Gastrocnemius medialis (tissue), 4 donors: ENCODE measurements around the gene NFYA. TPM values are rescaled to one million over a fixed set of nuclear protein-coding genes. Genes with fewer than 3 reads are reported as not detected.

ENCODE experiments used
- ATAC-seq, 2 donors: fragments of 150-250 bp; one replicate each; pipeline ENCODE4 v1.9.1; 2016
- DNase-seq, 2 donors: peaks; one replicate each; pipeline ENCODE4 v3.0.0-alpha.2; 2019
- H3K27ac ChIP-seq, 4 donors: fragments of 200-600 bp; sonication (generic); 1 replicate in 1 of 4; 2 replicates in 3 of 4; pipeline ENCODE4 v1.5.1; 2016 to 2018; ENCODE audit warnings: mild to moderate bottlenecking in 2 of 4, moderate library complexity in 1 of 4
- H3K27me3 ChIP-seq, 3 donors: fragments of 200-600 bp; sonication (generic) in 2 of 3; 1 replicate in 1 of 3; 2 replicates in 2 of 3; pipeline versions ENCODE4 v1.5.1 to v1.6.0; 2016 to 2019; ENCODE audit warnings: mild to moderate bottlenecking in 1 of 3, moderate library complexity in 1 of 3
- H3K36me3 ChIP-seq, 2 donors: fragments of 200-600 bp; sonication (generic) in 1 of 2; one replicate each; pipeline ENCODE4 v1.5.1; 2017 to 2018
- H3K4me1 ChIP-seq, 2 donors: fragments of 200-600 bp; sonication (generic) in 1 of 2; one replicate each; pipeline ENCODE4 v1.5.1; 2016 to 2017; ENCODE audit warnings: mild to moderate bottlenecking in 2 of 2
- H3K4me3 ChIP-seq, 4 donors: fragments of 200-600 bp; sonication (generic) in 3 of 4; 1 replicate in 1 of 4; 2 replicates in 3 of 4; pipeline ENCODE4 v1.5.1; 2016 to 2019; ENCODE audit warnings: mild to moderate bottlenecking in 2 of 4
- H3K9me3 ChIP-seq, 3 donors: fragments of 200-600 bp; sonication (generic) in 2 of 3; 1 replicate in 1 of 3; 2 replicates in 2 of 3; pipeline ENCODE4 v1.5.1; 2016 to 2019
- POLR2A ChIP-seq, 2 donors: fragments of 450-650 bp; IDR thresholded peaks; one replicate each; pipeline ENCODE4 v1.6.1; 2017; ENCODE audit warnings: antibody characterized with exemption in 2 of 2, mild to moderate bottlenecking in 2 of 2, moderate library complexity in 2 of 2
- in situ Hi-C, 4 donors: fragments of 200-750 bp; cut with MboI; loops; one replicate each; pipeline versions ENCODE4 v1.15.0 to v1.8.0; 2017; ENCODE audit warnings: low sequenced_read_pairs in 4 of 4
- intact Hi-C: fragments of 100-400 bp; cut with DNase I; formaldehyde crosslinking; loops from one replicate; pipeline ENCODE4 v1.15.1; 2023; ENCODE audit warnings: low total_unique reads
- total RNA-seq, 4 donors: library from RNA; depleted of rRNA; stranded (reverse); fragments of >200 nt; gene quantifications; one replicate each; pipeline versions ENCODE4 v1.1.0 to v1.2.3, GENCODE V29; 2016
- TF ChIP-seq, protein P1 (sequence below), 5 experiments: fragments of 450-650 bp in 3 of 5; fragments of 200-600 bp in 2 of 5; sonication (generic) in 2 of 5; IDR thresholded peaks in 4 of 5; conservative IDR thresholded peaks in 1 of 5; 1 replicate in 4 of 5; 2 replicates in 1 of 5; pipeline ENCODE4 v1.5.1; 2016 to 2019; ENCODE audit warnings: antibody characterized with exemption in 5 of 5, mild to moderate bottlenecking in 3 of 5, moderate library complexity in 3 of 5

Gene NFYA
- total RNA-seq, 4 donors from 2014 or later = 7.2 to 11.6 (median 9.7) TPM

- Histone ChIP-seq H3K27ac (no peak overlapping the region), H3K4me1 (no peaks in the 10 kb centered on the region), H3K36me3 (peaks cover 0 to 18% of the 10 kb centered on the region in 2 donors), H3K9me3 (no peaks in the 10 kb centered on the region), H3K4me3 (no peak overlapping the region), H3K27me3 (no peaks in the 10 kb centered on the region)
- intact Hi-C loops = no loop called here
- in situ Hi-C loops = no loop called here
- ATAC-seq (no peak), DNase-seq (no peak)
- TF ChIP-seq, protein P1, sequence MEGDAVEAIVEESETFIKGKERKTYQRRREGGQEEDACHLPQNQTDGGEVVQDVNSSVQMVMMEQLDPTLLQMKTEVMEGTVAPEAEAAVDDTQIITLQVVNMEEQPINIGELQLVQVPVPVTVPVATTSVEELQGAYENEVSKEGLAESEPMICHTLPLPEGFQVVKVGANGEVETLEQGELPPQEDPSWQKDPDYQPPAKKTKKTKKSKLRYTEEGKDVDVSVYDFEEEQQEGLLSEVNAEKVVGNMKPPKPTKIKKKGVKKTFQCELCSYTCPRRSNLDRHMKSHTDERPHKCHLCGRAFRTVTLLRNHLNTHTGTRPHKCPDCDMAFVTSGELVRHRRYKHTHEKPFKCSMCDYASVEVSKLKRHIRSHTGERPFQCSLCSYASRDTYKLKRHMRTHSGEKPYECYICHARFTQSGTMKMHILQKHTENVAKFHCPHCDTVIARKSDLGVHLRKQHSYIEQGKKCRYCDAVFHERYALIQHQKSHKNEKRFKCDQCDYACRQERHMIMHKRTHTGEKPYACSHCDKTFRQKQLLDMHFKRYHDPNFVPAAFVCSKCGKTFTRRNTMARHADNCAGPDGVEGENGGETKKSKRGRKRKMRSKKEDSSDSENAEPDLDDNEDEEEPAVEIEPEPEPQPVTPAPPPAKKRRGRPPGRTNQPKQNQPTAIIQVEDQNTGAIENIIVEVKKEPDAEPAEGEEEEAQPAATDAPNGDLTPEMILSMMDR (IDR thresholded peaks at IDR 0.05 in 4 of 5, conservative IDR thresholded peaks at IDR 0.05 in 1 of 5) = no peak
Measured at GRCh38 chr6:41132254-41132653, 59.5 kb downstream of the NFYA start.

- in situ Hi-C loops (no loop called here), intact Hi-C loops (no loop called here)
- Histone ChIP-seq H3K27ac (no peak overlapping the region), H3K36me3 (peaks cover 0 to 34% of the 10 kb centered on the region in 2 donors), H3K9me3 (no peaks in the 10 kb centered on the region), H3K27me3 (no peaks in the 10 kb centered on the region), H3K4me3 (no peak overlapping the region), H3K4me1 (no peaks in the 10 kb centered on the region)
- DNase-seq (no peak), ATAC-seq (no peak)
- TF ChIP-seq, protein P1 (IDR thresholded peaks at IDR 0.05 in 4 of 5, conservative IDR thresholded peaks at IDR 0.05 in 1 of 5) = no peak
- no peak for TF ChIP-seq POLR2A (IDR thresholded peaks at IDR 0.05)
Measured at GRCh38 chr6:41135062-41135832, 62.5 kb downstream of the NFYA start.

GRCh38 chr6:41136911-41137310 lies 64.1 kb downstream of the NFYA start:
- in situ Hi-C loops (no loop called here), intact Hi-C loops (no loop called here)
- DNase-seq (no peak), ATAC-seq (no peak)
- H3K4me3 ChIP-seq = no peak overlapping the region
- TF ChIP-seq POLR2A (IDR thresholded peaks at IDR 0.05) = no peak
- TF ChIP-seq, protein P1 (IDR thresholded peaks at IDR 0.05 in 4 of 5, conservative IDR thresholded peaks at IDR 0.05 in 1 of 5) = no peak
- no peaks in the 10 kb centered on the region for H3K27me3 ChIP-seq
- H3K4me1 ChIP-seq = no peaks in the 10 kb centered on the region
- no peak overlapping the region for H3K27ac ChIP-seq
- H3K9me3 ChIP-seq = no peaks in the 10 kb centered on the region
- peaks cover 0 to 45% of the 10 kb centered on the region in 2 donors for H3K36me3 ChIP-seq

DNA sequence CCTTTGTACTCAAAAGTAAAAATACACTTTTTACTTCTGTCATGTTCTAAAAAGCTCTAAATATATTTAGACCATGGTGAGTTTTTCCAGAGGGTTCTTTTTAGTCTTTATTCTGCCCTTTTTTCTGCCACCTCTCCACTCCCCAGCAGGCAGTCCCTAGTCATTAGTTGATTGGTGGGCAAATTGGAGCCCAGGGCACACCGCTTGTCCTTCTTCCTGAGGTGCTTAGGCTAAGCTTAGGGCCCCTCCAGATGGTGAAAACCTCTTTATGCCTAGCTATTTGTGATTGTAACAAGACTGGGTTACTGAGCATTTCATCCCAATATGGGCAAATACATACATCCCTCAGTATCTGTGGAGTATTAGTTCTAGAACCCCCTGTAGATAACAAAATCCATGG lies 75.1 kb downstream of the NFYA start:
- no peak overlapping the region for H3K4me3 ChIP-seq
- no peaks in the 10 kb centered on the region for H3K4me1 ChIP-seq
- H3K27ac ChIP-seq = no peak overlapping the region
- no peak for TF ChIP-seq POLR2A (IDR thresholded peaks at IDR 0.05)
- TF ChIP-seq, protein P1 (IDR thresholded peaks at IDR 0.05 in 4 of 5, conservative IDR thresholded peaks at IDR 0.05 in 1 of 5) = no peak
- in situ Hi-C loops (no loop called here), intact Hi-C loops (no loop called here)
- H3K9me3 ChIP-seq = no peaks in the 10 kb centered on the region
- no peaks in the 10 kb centered on the region for H3K27me3 ChIP-seq
- ATAC-seq = no peak
- DNase-seq = no peak
- H3K36me3 ChIP-seq = peaks cover 0 to 12% of the 10 kb centered on the region in 2 donors

Other genes starting within 250 kb of the NFYA start
- gene UNC5CL, start 33.8 kb upstream of the NFYA start, total RNA-seq = under 1 TPM; 0.20 to 0.52 (median 0.29) TPM
- not detected for gene TSPO2, start 30.5 kb upstream of the NFYA start, total RNA-seq
- 100 to 1,000 TPM in 2 of 4 donors, 10 to 100 TPM in 2; 93.9 to 315 (median 106) TPM for gene APOBEC2, start 19.8 kb upstream of the NFYA start, total RNA-seq
- gene OARD1, start 618 bp upstream of the NFYA start, total RNA-seq = 10 to 100 TPM; 14.3 to 20.2 (median 15.1) TPM
- gene TREML1, start 81.4 kb downstream of the NFYA start, total RNA-seq = not detected
- gene TREM2, start 90.1 kb downstream of the NFYA start, total RNA-seq = under 1 TPM in 2 of 4 donors, not detected in 2; 0.46 to 0.53 TPM
- gene TREML2, start 128.2 kb downstream of the NFYA start, total RNA-seq = under 1 TPM in 2 of 4 donors, not detected in 2; 0.09 to 0.10 TPM
- gene TREML4, start 155.4 kb downstream of the NFYA start, total RNA-seq = not detected
- gene TREM1, start 213.7 kb downstream of the NFYA start, total RNA-seq = 1 to 10 TPM in 1 of 4 donors, under 1 TPM in 1, not detected in 2; 0.95 to 2.6 TPM